Activated CD4-positive, alpha-beta T cell treated with anti-CD3 and anti-CD28 coated beads for 36 hours (primary cell): ENCODE data around the gene N4BP2L2. TPM values are rescaled to one million over a fixed set of nuclear protein-coding genes. Genes with fewer than 3 reads are reported as not detected.

ENCODE experiments used
- ATAC-seq: fragments of 200-7000 bp; cut with Tn5 transposase; one replicate; pipeline ENCODE4 v1.10.0; 2021; ENCODE audit warnings: mild to moderate bottlenecking, moderate library complexity
- CTCF ChIA-PET: fragments of 350-600 bp; sonication (Branson Sonifier 250); formaldehyde crosslinking; loops from one replicate; lab custom pipeline; 2021; ENCODE audit warnings: antibody characterized with exemption; lab: Charles Lee
- POLR2A ChIA-PET: fragments of 350-600 bp; sonication (Branson Sonifier 250); formaldehyde crosslinking; loops from one replicate; lab custom pipeline; 2021; ENCODE audit warnings: antibody characterized with exemption, inconsistent platforms; lab: Charles Lee
- DNase-seq: peaks from one replicate; pipeline ENCODE4 v3.0.0-alpha.2; 2020
- H3K27ac Mint-ChIP-seq: one replicate; pipeline ENCODE4 v1.8.0; 2021; ENCODE audit warnings: mixed read lengths
- H3K27me3 Mint-ChIP-seq: one replicate; pipeline ENCODE4 v1.8.0; 2021; ENCODE audit warnings: mixed read lengths
- H3K36me3 Mint-ChIP-seq: one replicate; pipeline ENCODE4 v1.8.0; 2021; ENCODE audit warnings: low read depth, mixed read lengths
- H3K4me1 Mint-ChIP-seq: one replicate; pipeline ENCODE4 v1.8.0; 2021; ENCODE audit warnings: mixed read lengths
- H3K4me3 Mint-ChIP-seq: one replicate; pipeline ENCODE4 v1.8.0; 2021; ENCODE audit warnings: mild to moderate bottlenecking, moderate library complexity, mixed read lengths
- H3K9me3 Mint-ChIP-seq: one replicate; pipeline ENCODE4 v1.8.0; 2021; ENCODE audit warnings: low read depth, mixed read lengths
- intact Hi-C, 2 experiments: fragments of 100-400 bp; cut with DNase I in 1 of 2; cut with micrococcal nuclease in 1 of 2; formaldehyde crosslinking; loops; one replicate each; pipeline versions ENCODE4 v1.14.2 to v1.15.1; 2022 to 2024; cut with DNase I, micrococcal nuclease
- total RNA-seq, 2 experiments: library from RNA; stranded (reverse); gene quantifications; one replicate each; pipeline ENCODE4 v1.2.3, GENCODE V29; 2021

The N4BP2L2 gene
- total RNA-seq, 2 experiments from 2014 or later: 95.1 to 105 TPM

DNA sequence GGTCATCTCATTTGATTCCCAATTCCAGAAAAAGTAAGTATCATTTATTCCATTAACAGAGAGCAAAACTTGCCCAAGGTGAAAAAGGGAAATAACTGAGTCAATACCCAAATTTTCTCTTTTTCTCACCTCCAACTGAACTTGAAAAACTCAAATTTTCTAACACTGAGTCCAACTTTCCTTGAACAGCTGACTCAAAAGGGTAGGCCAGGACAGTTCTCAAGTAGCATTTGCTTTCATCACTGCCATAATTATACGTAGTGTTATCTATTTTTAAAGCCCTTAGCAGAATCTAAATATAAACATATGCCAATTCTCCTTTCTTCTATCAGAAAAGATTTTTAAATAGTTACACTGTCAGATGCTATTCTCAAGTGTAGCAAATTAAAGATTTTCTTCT, 3.5 kb downstream of the N4BP2L2 start:
- H3K4me3 Mint-ChIP-seq: peak overlapping the region; percentile 38
- intact Hi-C loops: loop anchor here (5.0 to 10.0 kb wide), 8 partner anchors 33 to 1330 kb away; partner anchors contain the start of gene FRY (in 1 of the 2)
- H3K36me3 Mint-ChIP-seq: peaks cover 56% of the 10 kb centered on the region
- no peaks in the 10 kb centered on the region for H3K27me3 Mint-ChIP-seq
- ATAC-seq (no peak), DNase-seq (no peak)
- H3K4me1 Mint-ChIP-seq: peaks cover 70% of the 10 kb centered on the region
- CTCF ChIA-PET: interaction anchor here (1.1 kb wide), 1 partner anchor 11 kb away, joined by 3 read pairs; no protein-coding TSS in a partner anchor
- H3K9me3 Mint-ChIP-seq: no peaks in the 10 kb centered on the region
- POLR2A ChIA-PET: interaction anchor here (0.6 kb wide), 1 partner anchor 18 kb away, joined by 3 read pairs; no protein-coding TSS in a partner anchor
- H3K27ac Mint-ChIP-seq: peak overlapping the region; percentile 62

- H3K9me3 Mint-ChIP-seq: no peaks in the 10 kb centered on the region
- peak; percentile 62 for ATAC-seq
- H3K27ac Mint-ChIP-seq: peak overlapping the region; percentile 79
- H3K36me3 Mint-ChIP-seq: peaks cover 62% of the 10 kb centered on the region
- ChIA-PET POLR2A (interaction anchor here (0.7 kb wide), 1 partner anchor 33 kb away, joined by 7 read pairs; no protein-coding TSS in a partner anchor), CTCF (interaction anchor here (0.6 to 2.3 kb wide), 5 partner anchors 14 to 146 kb away, joined by 3 to 6 read pairs (median 3); no protein-coding TSS in a partner anchor)
- H3K4me3 Mint-ChIP-seq: peak overlapping the region; percentile 66
- DNase-seq: no peak
- intact Hi-C loops: loop anchor here in 1 of 2 experiments (1.0 to 10.0 kb wide), 3 partner anchors 11 to 1326 kb away; partner anchors contain the start of gene FRY
- H3K4me1 Mint-ChIP-seq: peaks cover 77% of the 10 kb centered on the region
- no peaks in the 10 kb centered on the region for H3K27me3 Mint-ChIP-seq
These were observed 7.7 kb downstream of the N4BP2L2 start for GRCh38 chr13:32530841-32531253.

DNA sequence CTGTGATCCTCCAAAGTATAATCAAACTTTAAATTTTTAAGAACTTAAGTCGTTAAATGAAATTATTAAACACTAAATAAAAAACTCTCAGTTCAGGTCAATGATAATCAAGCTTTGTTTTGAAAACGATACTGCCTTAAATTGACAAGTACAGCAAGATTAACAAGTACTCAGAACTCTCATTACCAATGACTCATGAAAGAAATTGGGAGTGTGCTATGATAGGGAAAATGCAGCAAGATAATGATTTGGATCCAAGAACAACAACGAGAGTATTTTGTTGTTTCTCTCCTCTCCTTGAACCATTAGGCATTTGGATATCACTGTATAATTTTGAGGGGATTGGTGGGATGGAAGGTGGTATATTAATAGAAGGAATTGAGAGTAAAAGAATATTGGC, 10.2 kb downstream of the N4BP2L2 start:
- Mint-ChIP-seq H3K4me1 (peaks cover 60% of the 10 kb centered on the region), H3K4me3 (no peak overlapping the region), H3K27me3 (no peaks in the 10 kb centered on the region), H3K9me3 (no peaks in the 10 kb centered on the region), H3K36me3 (peaks cover 58% of the 10 kb centered on the region), H3K27ac (peak overlapping the region; percentile 8)
- ChIA-PET POLR2A (no interaction called here), CTCF (interaction anchor here (0.6 kb wide), 1 partner anchor 679 kb away, joined by 3 read pairs; no protein-coding TSS in a partner anchor)
- intact Hi-C loops: no loop called here
- DNase-seq (no peak), ATAC-seq (no peak)

GRCh38 chr13:32527151-32527550, 11.4 kb downstream of the N4BP2L2 start:
- no peak overlapping the region for H3K27ac Mint-ChIP-seq
- H3K36me3 Mint-ChIP-seq: peaks cover 55% of the 10 kb centered on the region
- ChIA-PET CTCF (interaction anchor here (1.1 kb wide), 1 partner anchor 188 kb away, joined by 4 read pairs; no protein-coding TSS in a partner anchor), POLR2A (no interaction called here)
- intact Hi-C loops: no loop called here
- no peaks in the 10 kb centered on the region for H3K27me3 Mint-ChIP-seq
- H3K9me3 Mint-ChIP-seq: no peaks in the 10 kb centered on the region
- DNase-seq (no peak), ATAC-seq (no peak)
- no peak overlapping the region for H3K4me3 Mint-ChIP-seq
- H3K4me1 Mint-ChIP-seq: peaks cover 56% of the 10 kb centered on the region

DNA sequence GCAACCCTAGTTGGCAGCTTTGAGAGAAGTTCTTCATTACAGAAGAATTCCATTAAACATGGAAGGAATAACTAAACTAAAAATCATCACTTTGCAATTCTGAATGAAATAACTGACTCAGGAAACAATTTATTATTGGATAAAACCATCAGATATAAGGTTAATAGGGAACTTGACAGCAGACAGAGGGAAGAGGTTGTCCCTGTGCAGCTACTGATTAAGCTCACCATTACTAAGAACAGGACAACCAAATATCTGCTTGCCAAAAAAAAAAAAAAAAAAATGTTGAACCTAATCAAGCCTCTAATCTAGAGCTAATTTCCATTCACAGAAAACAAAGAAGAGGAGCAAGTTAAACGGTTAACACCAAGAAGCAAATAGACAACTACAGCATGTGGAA, 12.8 kb downstream of the N4BP2L2 start:
- Mint-ChIP-seq H3K9me3 (no peaks in the 10 kb centered on the region), H3K27me3 (no peaks in the 10 kb centered on the region), H3K27ac (no peak overlapping the region), H3K4me1 (peaks cover 48% of the 10 kb centered on the region), H3K4me3 (no peak overlapping the region), H3K36me3 (peaks cover 54% of the 10 kb centered on the region)
- ChIA-PET CTCF (interaction anchor here (0.7 kb wide), 1 partner anchor 268 kb away, joined by 3 read pairs; no protein-coding TSS in a partner anchor), POLR2A (no interaction called here)
- no peak for DNase-seq
- no peak for ATAC-seq
- intact Hi-C loops: no loop called here

GRCh38 chr13:32515246-32515645, 23.3 kb downstream of the N4BP2L2 start:
- Mint-ChIP-seq H3K4me3 (no peak overlapping the region), H3K27me3 (no peaks in the 10 kb centered on the region), H3K36me3 (peaks cover 46% of the 10 kb centered on the region)

DNA sequence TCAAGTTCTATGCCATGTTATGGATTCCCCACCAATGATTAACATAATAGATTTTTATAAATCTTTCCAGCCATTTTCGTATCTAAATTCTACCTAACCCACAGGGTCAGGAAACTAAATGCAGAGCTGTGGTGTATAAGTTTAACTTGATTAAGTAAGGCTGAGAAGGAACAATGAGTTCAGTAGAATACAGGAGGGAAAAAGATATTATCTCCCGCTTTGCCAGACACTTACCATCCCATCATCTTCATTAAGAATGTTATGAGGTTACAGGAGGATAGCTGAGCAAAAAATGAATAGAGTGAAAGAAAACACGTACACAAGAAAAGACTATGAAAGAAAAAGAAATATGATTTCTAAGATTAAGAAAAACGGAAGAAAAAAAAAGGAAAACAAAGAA, 27.1 kb downstream of the N4BP2L2 start:
- H3K9me3 Mint-ChIP-seq: no peaks in the 10 kb centered on the region
- ChIA-PET CTCF (no interaction called here), POLR2A (interaction anchor here (0.7 kb wide), 1 partner anchor 10 kb away, joined by 3 read pairs; no protein-coding TSS in a partner anchor)
- peaks cover 5% of the 10 kb centered on the region for H3K4me1 Mint-ChIP-seq
- peaks cover 37% of the 10 kb centered on the region for H3K36me3 Mint-ChIP-seq
- intact Hi-C loops: no loop called here
- H3K4me3 Mint-ChIP-seq: no peak overlapping the region
- DNase-seq (no peak), ATAC-seq (no peak)
- H3K27me3 Mint-ChIP-seq: no peaks in the 10 kb centered on the region
- no peak overlapping the region for H3K27ac Mint-ChIP-seq

More at GRCh38 chr13:32515246-32515645, 23.3 kb downstream of the N4BP2L2 start:
- DNase-seq (no peak), ATAC-seq (no peak)
- ChIA-PET CTCF (interaction anchor here (0.6 to 1.0 kb wide), 2 partner anchors 48 to 80 kb away, joined by 3 to 4 read pairs; no protein-coding TSS in a partner anchor), POLR2A (interaction anchor here (0.6 kb wide), 1 partner anchor 135 kb away, joined by 4 read pairs; no protein-coding TSS in a partner anchor)
- Mint-ChIP-seq H3K4me1 (peaks cover 9% of the 10 kb centered on the region), H3K9me3 (no peaks in the 10 kb centered on the region), H3K27ac (no peak overlapping the region)
- intact Hi-C loops: no loop called here

GRCh38 chr13:32504876-32505275, 33.7 kb downstream of the N4BP2L2 start:
- ChIA-PET CTCF (interaction anchor here (1.1 kb wide), 1 partner anchor 36 kb away, joined by 3 read pairs; no protein-coding TSS in a partner anchor), POLR2A (no interaction called here)
- H3K9me3 Mint-ChIP-seq: no peaks in the 10 kb centered on the region
- H3K27me3 Mint-ChIP-seq: no peaks in the 10 kb centered on the region
- DNase-seq: no peak
- intact Hi-C loops: loop anchor here in 1 of 2 experiments (5.0 kb wide), 1 partner anchor 32 kb away; the partner anchor contains the start of gene N4BP2L2
- peaks cover 3% of the 10 kb centered on the region for H3K4me1 Mint-ChIP-seq
- no peak for ATAC-seq
- H3K27ac Mint-ChIP-seq: no peak overlapping the region
- no peak overlapping the region for H3K4me3 Mint-ChIP-seq
- H3K36me3 Mint-ChIP-seq: peaks cover 18% of the 10 kb centered on the region

DNA sequence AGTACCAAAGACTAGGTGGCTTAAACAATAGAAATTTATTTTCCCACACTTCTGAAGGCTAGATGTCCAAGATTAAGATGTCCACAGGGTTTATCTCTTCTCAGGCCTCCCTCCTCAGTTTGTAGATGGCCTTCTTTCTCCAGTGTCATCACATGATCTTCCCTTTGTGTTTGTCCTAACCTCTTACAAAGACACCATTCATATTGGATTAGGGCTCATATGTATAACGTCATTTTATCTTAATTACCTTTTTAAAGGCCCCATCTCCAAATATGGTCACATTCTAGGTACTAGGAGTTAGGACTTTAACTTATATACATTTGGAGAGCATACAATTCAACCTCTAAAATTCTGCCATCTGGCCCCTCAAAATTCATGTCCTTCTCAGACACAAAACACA, 34.3 kb downstream of the N4BP2L2 start:
- H3K27me3 Mint-ChIP-seq: no peaks in the 10 kb centered on the region

DNA sequence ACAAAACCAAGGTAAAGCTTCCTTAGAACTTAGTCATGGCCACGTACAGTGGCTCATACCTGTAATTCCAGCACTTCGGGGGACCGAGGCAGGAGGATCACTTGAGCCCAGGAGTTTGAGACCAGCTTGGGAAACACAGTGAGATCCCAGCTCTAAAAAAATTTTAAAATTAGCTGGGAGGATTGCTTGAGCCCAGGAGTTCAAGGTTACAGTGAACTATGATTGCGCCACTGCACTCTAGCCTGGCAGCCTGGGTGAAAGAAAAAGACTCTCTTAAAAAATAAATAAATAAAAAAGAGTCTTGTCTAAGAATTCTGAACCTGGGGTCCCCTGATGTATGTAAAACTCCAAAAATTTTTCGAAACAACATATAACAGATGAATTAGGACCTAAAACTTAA, 34.9 kb downstream of the N4BP2L2 start:
- Mint-ChIP-seq H3K9me3 (no peaks in the 10 kb centered on the region), H3K27me3 (no peaks in the 10 kb centered on the region), H3K27ac (no peak overlapping the region), H3K4me1 (peaks cover 3% of the 10 kb centered on the region), H3K4me3 (no peak overlapping the region), H3K36me3 (peaks cover 13% of the 10 kb centered on the region)
- ATAC-seq (no peak), DNase-seq (no peak)
- ChIA-PET CTCF (interaction anchor here (0.9 to 1.0 kb wide), 2 partner anchors 9 to 77 kb away, joined by 3 to 4 read pairs; no protein-coding TSS in a partner anchor), POLR2A (interaction anchor here (0.5 kb wide), 1 partner anchor 34 kb away, joined by 3 read pairs; no protein-coding TSS in a partner anchor)
- intact Hi-C loops: loop anchor here in 1 of 2 experiments (5.0 kb wide), 1 partner anchor 34 kb away; the partner anchor contains the start of gene N4BP2L2

More for the DNA sequence above, 34.3 kb downstream of the N4BP2L2 start:
- Mint-ChIP-seq H3K4me1 (peaks cover 3% of the 10 kb centered on the region), H3K9me3 (no peaks in the 10 kb centered on the region), H3K4me3 (no peak overlapping the region), H3K27ac (no peak overlapping the region), H3K36me3 (peaks cover 15% of the 10 kb centered on the region)
- ATAC-seq (no peak), DNase-seq (no peak)
- intact Hi-C loops: loop anchor here in 1 of 2 experiments (5.0 kb wide), 1 partner anchor 33 kb away; the partner anchor contains the start of gene N4BP2L2
- CTCF ChIA-PET: no interaction called here
- POLR2A ChIA-PET: no interaction called here

DNA sequence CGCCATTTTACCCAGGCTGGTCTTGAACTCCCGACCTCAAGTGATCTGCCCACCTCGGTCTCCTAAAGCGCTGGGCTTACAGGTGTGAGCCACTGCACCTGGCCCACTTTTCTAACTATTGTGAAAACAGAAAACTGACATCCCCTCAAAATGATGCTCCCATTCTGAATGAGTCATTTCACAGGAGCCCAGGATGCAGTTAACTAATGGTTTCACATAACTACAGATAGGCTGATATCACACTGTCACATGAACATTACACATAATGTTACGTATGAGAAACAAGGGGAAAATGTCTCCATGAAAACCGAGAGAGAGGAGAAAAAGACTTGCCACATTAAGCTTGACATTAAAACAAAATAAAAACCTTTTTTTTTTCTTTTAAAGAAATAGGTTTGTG, 37.5 kb downstream of the N4BP2L2 start:
- no peak for DNase-seq
- no peaks in the 10 kb centered on the region for H3K27me3 Mint-ChIP-seq
- H3K9me3 Mint-ChIP-seq: no peaks in the 10 kb centered on the region
- peaks cover 12% of the 10 kb centered on the region for H3K36me3 Mint-ChIP-seq
- H3K4me1 Mint-ChIP-seq: peaks cover 12% of the 10 kb centered on the region
- intact Hi-C loops: loop anchor here in 1 of 2 experiments (5.0 kb wide), 1 partner anchor 36 kb away; the partner anchor contains the start of gene N4BP2L2
- H3K4me3 Mint-ChIP-seq: no peak overlapping the region
- CTCF ChIA-PET: no interaction called here
- H3K27ac Mint-ChIP-seq: no peak overlapping the region
- ATAC-seq: no peak
- POLR2A ChIA-PET: no interaction called here
